Measurements from ENCODE around the gene OTOG.

OTOG gene

GRCh38 chr11:17591293-17591692, 44.2 kb downstream of the OTOG start:
- no peaks in the 10 kb centered on the region for H3K36me3 ChIP-seq (ENCODE audit: control insufficient read depth in 5 of 5, insufficient read depth in 5 of 5, low read length in 5 of 5)
- H3K4me3 ChIP-seq (ENCODE audit: low read depth in 1 of 5, low read length in 5 of 5), result no peak overlapping the region
- H3K9ac ChIP-seq (ENCODE audit: low read length in 5 of 5), result no peak overlapping the region
- peaks cover 0 to 5% (median 0%) of the 10 kb centered on the region in 5 donors for H3K9me3 ChIP-seq (ENCODE audit: control insufficient read depth in 5 of 5, low read length in 5 of 5)
- H3K4me1 ChIP-seq (ENCODE audit: control insufficient read depth in 5 of 5, insufficient read depth in 5 of 5, low read length in 5 of 5), result no peaks in the 10 kb centered on the region
- H3K27me3 ChIP-seq (ENCODE audit: control insufficient read depth in 5 of 5, insufficient read depth in 4 of 5, low read length in 5 of 5), result peaks cover 0 to 20% (median 6%) of the 10 kb centered on the region in 5 donors
- no peak overlapping the region for H3K27ac ChIP-seq (ENCODE audit: low read depth, low read length)

GRCh38 chr11:17593466-17594245, 46.6 kb downstream of the OTOG start:
- Histone ChIP-seq H3K9me3 (ENCODE audit: control insufficient read depth in 5 of 5, low read length in 5 of 5) (peaks cover 0 to 5% (median 0%) of the 10 kb centered on the region in 5 donors), H3K27ac (ENCODE audit: low read depth, low read length) (no peak overlapping the region), H3K27me3 (ENCODE audit: control insufficient read depth in 5 of 5, insufficient read depth in 4 of 5, low read length in 5 of 5) (peaks cover 0 to 20% (median 6%) of the 10 kb centered on the region in 5 donors), H3K4me3 (ENCODE audit: low read depth in 1 of 5, low read length in 5 of 5) (no peak overlapping the region), H3K4me1 (ENCODE audit: control insufficient read depth in 5 of 5, insufficient read depth in 5 of 5, low read length in 5 of 5) (no peaks in the 10 kb centered on the region), H3K9ac (ENCODE audit: low read length in 5 of 5) (no peak overlapping the region), H3K36me3 (ENCODE audit: control insufficient read depth in 5 of 5, insufficient read depth in 5 of 5, low read length in 5 of 5) (no peaks in the 10 kb centered on the region)

- H3K4me3 ChIP-seq (ENCODE audit: low read depth in 1 of 5, low read length in 5 of 5), result no peak overlapping the region
These were observed 47.7 kb downstream of the OTOG start for GRCh38 chr11:17594686-17595192.

GRCh38 chr11:17595526-17596309, 48.7 kb downstream of the OTOG start:
- Histone ChIP-seq H3K27ac (ENCODE audit: low read depth, low read length) (no peak overlapping the region), H3K9ac (ENCODE audit: low read length in 5 of 5) (no peak overlapping the region), H3K4me3 (ENCODE audit: low read depth in 1 of 5, low read length in 5 of 5) (no peak overlapping the region), H3K27me3 (ENCODE audit: control insufficient read depth in 5 of 5, insufficient read depth in 4 of 5, low read length in 5 of 5) (peaks cover 0 to 29% (median 15%) of the 10 kb centered on the region in 5 donors), H3K4me1 (ENCODE audit: control insufficient read depth in 5 of 5, insufficient read depth in 5 of 5, low read length in 5 of 5) (no peaks in the 10 kb centered on the region), H3K36me3 (ENCODE audit: control insufficient read depth in 5 of 5, insufficient read depth in 5 of 5, low read length in 5 of 5) (no peaks in the 10 kb centered on the region), H3K9me3 (ENCODE audit: control insufficient read depth in 5 of 5, low read length in 5 of 5) (peaks cover 0 to 5% (median 0%) of the 10 kb centered on the region in 5 donors)

More at GRCh38 chr11:17594686-17595192, 47.7 kb downstream of the OTOG start:
- no peak overlapping the region for H3K27ac ChIP-seq (ENCODE audit: low read depth, low read length)
- no peaks in the 10 kb centered on the region for H3K4me1 ChIP-seq (ENCODE audit: control insufficient read depth in 5 of 5, insufficient read depth in 5 of 5, low read length in 5 of 5)
- H3K27me3 ChIP-seq (ENCODE audit: control insufficient read depth in 5 of 5, insufficient read depth in 4 of 5, low read length in 5 of 5), result peaks cover 0 to 29% (median 11%) of the 10 kb centered on the region in 5 donors
- no peaks in the 10 kb centered on the region for H3K36me3 ChIP-seq (ENCODE audit: control insufficient read depth in 5 of 5, insufficient read depth in 5 of 5, low read length in 5 of 5)
- peaks cover 0 to 5% (median 0%) of the 10 kb centered on the region in 5 donors for H3K9me3 ChIP-seq (ENCODE audit: control insufficient read depth in 5 of 5, low read length in 5 of 5)
- no peak overlapping the region for H3K9ac ChIP-seq (ENCODE audit: low read length in 5 of 5)

- H3K4me3 ChIP-seq (ENCODE audit: low read depth in 1 of 5, low read length in 5 of 5), result no peak overlapping the region
- peaks cover 0 to 5% (median 0%) of the 10 kb centered on the region in 5 donors for H3K9me3 ChIP-seq (ENCODE audit: control insufficient read depth in 5 of 5, low read length in 5 of 5)
- H3K9ac ChIP-seq (ENCODE audit: low read length in 5 of 5), result no peak overlapping the region
- no peak overlapping the region for H3K27ac ChIP-seq (ENCODE audit: low read depth, low read length)
- no peaks in the 10 kb centered on the region for H3K4me1 ChIP-seq (ENCODE audit: control insufficient read depth in 5 of 5, insufficient read depth in 5 of 5, low read length in 5 of 5)
- H3K27me3 ChIP-seq (ENCODE audit: control insufficient read depth in 5 of 5, insufficient read depth in 4 of 5, low read length in 5 of 5), result peaks cover 0 to 26% (median 13%) of the 10 kb centered on the region in 5 donors
- no peaks in the 10 kb centered on the region for H3K36me3 ChIP-seq (ENCODE audit: control insufficient read depth in 5 of 5, insufficient read depth in 5 of 5, low read length in 5 of 5)
These were observed 49.2 kb downstream of the OTOG start for GRCh38 chr11:17596310-17596669.

- Histone ChIP-seq H3K27ac (ENCODE audit: low read depth, low read length) (no peak overlapping the region), H3K4me1 (ENCODE audit: control insufficient read depth in 5 of 5, insufficient read depth in 5 of 5, low read length in 5 of 5) (no peaks in the 10 kb centered on the region), H3K27me3 (ENCODE audit: control insufficient read depth in 5 of 5, insufficient read depth in 4 of 5, low read length in 5 of 5) (peaks cover 0 to 22% (median 12%) of the 10 kb centered on the region in 5 donors), H3K9ac (ENCODE audit: low read length in 5 of 5) (no peak overlapping the region), H3K4me3 (ENCODE audit: low read depth in 1 of 5, low read length in 5 of 5) (no peak overlapping the region), H3K36me3 (ENCODE audit: control insufficient read depth in 5 of 5, insufficient read depth in 5 of 5, low read length in 5 of 5) (no peaks in the 10 kb centered on the region), H3K9me3 (ENCODE audit: control insufficient read depth in 5 of 5, low read length in 5 of 5) (peaks cover 0 to 5% (median 0%) of the 10 kb centered on the region in 5 donors)
These were observed 49.7 kb downstream of the OTOG start for GRCh38 chr11:17596711-17597110.

- Histone ChIP-seq H3K27ac (ENCODE audit: low read depth, low read length) (no peak overlapping the region), H3K36me3 (ENCODE audit: control insufficient read depth in 5 of 5, insufficient read depth in 5 of 5, low read length in 5 of 5) (no peaks in the 10 kb centered on the region), H3K4me1 (ENCODE audit: control insufficient read depth in 5 of 5, insufficient read depth in 5 of 5, low read length in 5 of 5) (no peaks in the 10 kb centered on the region), H3K9me3 (ENCODE audit: control insufficient read depth in 5 of 5, low read length in 5 of 5) (peaks cover 0 to 5% (median 0%) of the 10 kb centered on the region in 5 donors), H3K27me3 (ENCODE audit: control insufficient read depth in 5 of 5, insufficient read depth in 4 of 5, low read length in 5 of 5) (peaks cover 0 to 20% (median 12%) of the 10 kb centered on the region in 5 donors), H3K4me3 (ENCODE audit: low read depth in 1 of 5, low read length in 5 of 5) (no peak overlapping the region), H3K9ac (ENCODE audit: low read length in 5 of 5) (no peak overlapping the region)
These were observed 50.7 kb downstream of the OTOG start for GRCh38 chr11:17597770-17598169.

- Histone ChIP-seq H3K4me3 (ENCODE audit: low read depth in 1 of 5, low read length in 5 of 5) (no peak overlapping the region), H3K27me3 (ENCODE audit: control insufficient read depth in 5 of 5, insufficient read depth in 4 of 5, low read length in 5 of 5) (peaks cover 0 to 20% (median 10%) of the 10 kb centered on the region in 5 donors), H3K36me3 (ENCODE audit: control insufficient read depth in 5 of 5, insufficient read depth in 5 of 5, low read length in 5 of 5) (no peaks in the 10 kb centered on the region)
These were observed 51.8 kb downstream of the OTOG start for GRCh38 chr11:17598700-17599459.

GRCh38 chr11:17599460-17599925, 52.4 kb downstream of the OTOG start:
- Histone ChIP-seq H3K27me3 (ENCODE audit: control insufficient read depth in 5 of 5, insufficient read depth in 4 of 5, low read length in 5 of 5) (peaks cover 0 to 15% (median 9%) of the 10 kb centered on the region in 5 donors), H3K9ac (ENCODE audit: low read length in 5 of 5) (no peak overlapping the region), H3K36me3 (ENCODE audit: control insufficient read depth in 5 of 5, insufficient read depth in 5 of 5, low read length in 5 of 5) (no peaks in the 10 kb centered on the region), H3K9me3 (ENCODE audit: control insufficient read depth in 5 of 5, low read length in 5 of 5) (no peaks in the 10 kb centered on the region), H3K4me1 (ENCODE audit: control insufficient read depth in 5 of 5, insufficient read depth in 5 of 5, low read length in 5 of 5) (no peaks in the 10 kb centered on the region), H3K27ac (ENCODE audit: low read depth, low read length) (no peak overlapping the region), H3K4me3 (ENCODE audit: low read depth in 1 of 5, low read length in 5 of 5) (no peak overlapping the region)

More at GRCh38 chr11:17598700-17599459, 51.8 kb downstream of the OTOG start:
- H3K27ac ChIP-seq (ENCODE audit: low read depth, low read length), result no peak overlapping the region
- no peaks in the 10 kb centered on the region for H3K4me1 ChIP-seq (ENCODE audit: control insufficient read depth in 5 of 5, insufficient read depth in 5 of 5, low read length in 5 of 5)
- no peak overlapping the region for H3K9ac ChIP-seq (ENCODE audit: low read length in 5 of 5)
- H3K9me3 ChIP-seq (ENCODE audit: control insufficient read depth in 5 of 5, low read length in 5 of 5), result peaks cover 0 to 3% (median 0%) of the 10 kb centered on the region in 5 donors
